Kidney capillary endothelial cell (primary cell): Measurements from ENCODE around the gene CEP19.
"Not testable (repeated sequence)": the region's sequence is repeated elsewhere in the genome, so short reads cannot be mapped to it uniquely, and the experiment has no call there.

Experiments
- DNase-seq: peaks from one replicate; pipeline ENCODE4 v3.0.0-alpha.2; 2018; ENCODE audit warnings: low spot score

The CEP19 gene

GRCh38 chr3:196711838-196712513, at the start of gene CEP19, which contains the start of gene PIGX:
Gene CEP19 (minus strand): TSS chr3:196712250. CDS start chr3:196708657, 3,593 bp downstream.
Gene PIGX (plus strand): TSS chr3:196712377.
- DNase-seq = peak; percentile 72

- peak; percentile 60 for DNase-seq
These were observed 46.1 kb upstream of the CEP19 start for GRCh38 chr3:196757876-196758739.

- no peak for DNase-seq
These were observed 44.7 kb upstream of the CEP19 start for GRCh38 chr3:196756732-196757131.

- no peak for DNase-seq
These were observed 42.3 kb upstream of the CEP19 start for GRCh38 chr3:196754091-196754981.

GRCh38 chr3:196753201-196753600, 41.2 kb upstream of the CEP19 start:
- no peak for DNase-seq

GRCh38 chr3:196749125-196749524, 37.1 kb upstream of the CEP19 start:
- no peak for DNase-seq

GRCh38 chr3:196743569-196743968, 31.5 kb upstream of the CEP19 start:
- not testable (repeated sequence) for DNase-seq

GRCh38 chr3:196741249-196741889, 29.3 kb upstream of the CEP19 start:
- no peak for DNase-seq

GRCh38 chr3:196740481-196741248, 28.6 kb upstream of the CEP19 start:
- peak; percentile 42 for DNase-seq

GRCh38 chr3:196739671-196740480, 27.8 kb upstream of the CEP19 start, which contains the start of gene PAK2:
Gene PAK2 (plus strand): TSS chr3:196739857. CDS start chr3:196782647, 42,790 bp downstream.
- DNase-seq = peak; percentile 77

GRCh38 chr3:196737655-196738054, 25.6 kb upstream of the CEP19 start:
- no peak for DNase-seq

- no peak for DNase-seq
These were observed 24.8 kb upstream of the CEP19 start for GRCh38 chr3:196736670-196737374.

GRCh38 chr3:196735751-196736150, 23.7 kb upstream of the CEP19 start:
- no peak for DNase-seq

GRCh38 chr3:196726788-196727675, 15.0 kb upstream of the CEP19 start:
- DNase-seq = peak; percentile 56

GRCh38 chr3:196721097-196721496, 9.0 kb upstream of the CEP19 start:
- no peak for DNase-seq

GRCh38 chr3:196717162-196717561, 5.1 kb upstream of the CEP19 start:
- not testable (repeated sequence) for DNase-seq

GRCh38 chr3:196712514-196713413, 714 bp upstream of the CEP19 start:
- peak; percentile 41 for DNase-seq
